Measurements from ENCODE around the gene SCTR. TPM values are rescaled to one million over a fixed set of nuclear protein-coding genes. Genes with fewer than 3 reads are reported as not detected.

SCTR gene
- total RNA-seq, 4 donors from 2014 or later: not detected

DNA sequence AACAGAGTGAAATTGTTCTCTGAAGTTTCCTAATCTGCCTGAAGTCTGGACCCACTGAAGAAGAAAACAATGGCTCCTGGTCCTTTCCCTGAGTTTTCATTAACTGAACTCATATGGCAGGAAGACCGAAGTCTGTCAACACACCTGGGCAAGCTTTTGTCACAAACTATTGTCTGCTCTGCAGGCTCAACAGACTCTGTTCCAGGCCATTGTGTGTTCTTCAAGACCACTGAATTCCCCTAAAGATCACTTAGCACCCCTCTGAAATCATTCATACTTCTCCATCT, 99.2 kb downstream of the SCTR start:
- intact Hi-C loops (cut with DNase I): no loop called here
- Histone ChIP-seq H3K36me3 (no peaks in the 10 kb centered on the region), H3K27ac (no peak overlapping the region), H3K4me1 (peaks cover 18 to 39% (median 22%) of the 10 kb centered on the region in 3 donors), H3K4me3 (no peak overlapping the region), H3K9me3 (peaks cover 0 to 4% (median 0%) of the 10 kb centered on the region in 3 donors), H3K27me3 (no peaks in the 10 kb centered on the region)
- no peak for DNase-seq
- TF ChIP-seq POLR2A (IDR thresholded peaks at IDR 0.05): no peak
- TF ChIP-seq, protein P1, sequence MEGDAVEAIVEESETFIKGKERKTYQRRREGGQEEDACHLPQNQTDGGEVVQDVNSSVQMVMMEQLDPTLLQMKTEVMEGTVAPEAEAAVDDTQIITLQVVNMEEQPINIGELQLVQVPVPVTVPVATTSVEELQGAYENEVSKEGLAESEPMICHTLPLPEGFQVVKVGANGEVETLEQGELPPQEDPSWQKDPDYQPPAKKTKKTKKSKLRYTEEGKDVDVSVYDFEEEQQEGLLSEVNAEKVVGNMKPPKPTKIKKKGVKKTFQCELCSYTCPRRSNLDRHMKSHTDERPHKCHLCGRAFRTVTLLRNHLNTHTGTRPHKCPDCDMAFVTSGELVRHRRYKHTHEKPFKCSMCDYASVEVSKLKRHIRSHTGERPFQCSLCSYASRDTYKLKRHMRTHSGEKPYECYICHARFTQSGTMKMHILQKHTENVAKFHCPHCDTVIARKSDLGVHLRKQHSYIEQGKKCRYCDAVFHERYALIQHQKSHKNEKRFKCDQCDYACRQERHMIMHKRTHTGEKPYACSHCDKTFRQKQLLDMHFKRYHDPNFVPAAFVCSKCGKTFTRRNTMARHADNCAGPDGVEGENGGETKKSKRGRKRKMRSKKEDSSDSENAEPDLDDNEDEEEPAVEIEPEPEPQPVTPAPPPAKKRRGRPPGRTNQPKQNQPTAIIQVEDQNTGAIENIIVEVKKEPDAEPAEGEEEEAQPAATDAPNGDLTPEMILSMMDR (IDR thresholded peaks at IDR 0.05): no peak
- 86 to 100% methylated on average over 1 of the region's 1 CpG for WGBS, 2 donors

DNA sequence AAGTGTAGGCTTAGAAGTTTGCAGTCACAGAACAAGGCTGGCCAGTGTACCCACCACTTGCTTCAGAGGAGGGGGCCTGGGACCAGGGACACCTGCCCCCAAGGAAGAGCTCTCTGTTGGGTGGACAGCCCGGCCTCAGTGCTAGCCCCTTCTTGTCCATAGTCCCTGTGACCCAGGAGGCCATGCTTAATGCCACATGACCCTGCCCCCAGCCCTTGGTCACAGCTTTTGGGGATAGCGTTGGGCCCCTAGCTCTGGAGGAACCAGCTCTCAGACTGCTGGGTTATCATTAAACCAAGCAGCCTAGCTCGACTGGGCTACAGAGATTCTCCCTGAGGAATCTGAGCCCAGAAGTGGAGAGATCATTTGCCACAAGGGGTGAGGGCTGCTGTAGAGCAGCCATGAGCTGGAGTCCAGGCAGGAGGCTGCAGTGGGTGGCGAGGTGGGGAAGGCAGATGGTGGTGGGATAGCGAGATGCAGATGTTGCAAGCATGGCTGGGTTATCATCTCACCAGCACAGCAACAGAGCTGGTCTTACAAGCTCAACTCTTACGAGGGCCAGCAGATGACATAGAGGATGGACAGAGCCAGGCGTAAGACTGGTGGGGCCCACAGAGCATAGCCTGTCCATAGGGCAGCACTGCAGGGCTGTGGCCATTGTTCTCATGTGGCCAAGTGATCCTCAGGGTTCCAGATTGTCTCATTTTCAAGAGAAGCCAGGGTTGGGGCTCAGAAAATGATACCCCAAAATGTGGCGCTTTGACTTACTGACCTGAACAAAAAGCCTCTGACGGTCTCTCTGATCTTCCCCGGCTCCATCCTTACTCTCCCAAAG, 99.8 kb downstream of the SCTR start:
- intact Hi-C loops (cut with DNase I): no loop called here
- peaks cover 15 to 33% (median 18%) of the 10 kb centered on the region in 3 donors for H3K4me1 ChIP-seq
- H3K36me3 ChIP-seq: no peaks in the 10 kb centered on the region
- H3K4me3 ChIP-seq: no peak overlapping the region
- no peak overlapping the region for H3K27ac ChIP-seq
- no peak for DNase-seq
- H3K9me3 ChIP-seq: peaks cover 0 to 4% (median 0%) of the 10 kb centered on the region in 3 donors
- WGBS, 2 donors: 84 to 91% methylated on average over 7 to 9 of the region's 10 CpGs
- TF ChIP-seq, protein P1 (IDR thresholded peaks at IDR 0.05): no peak
- no peak for TF ChIP-seq POLR2A (IDR thresholded peaks at IDR 0.05)
- H3K27me3 ChIP-seq: no peaks in the 10 kb centered on the region

DNA sequence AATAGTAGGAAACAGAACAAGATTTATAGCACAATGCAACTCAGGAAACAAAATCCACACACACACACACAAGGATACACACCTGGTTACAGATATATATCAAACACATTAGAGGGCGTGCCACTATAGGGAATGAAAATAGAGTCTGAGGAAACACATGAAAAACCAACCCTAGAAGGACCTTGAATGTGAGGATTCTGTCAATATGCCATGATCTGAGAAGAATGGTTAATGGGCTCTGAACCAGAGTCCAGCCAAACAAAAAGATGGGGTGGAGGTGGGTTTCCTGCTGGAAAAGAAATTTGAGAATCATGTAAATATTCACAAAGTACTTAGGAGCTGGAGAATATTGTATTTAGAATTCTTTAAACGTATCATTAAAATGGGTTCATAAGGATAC, 100.5 kb downstream of the SCTR start:
- H3K27me3 ChIP-seq: no peaks in the 10 kb centered on the region
- H3K4me3 ChIP-seq: no peak overlapping the region
- H3K36me3 ChIP-seq: no peaks in the 10 kb centered on the region
- WGBS, 2 donors: 81 to 86% methylated on average over 2 of the region's 2 CpGs
- peaks cover 0 to 4% (median 0%) of the 10 kb centered on the region in 3 donors for H3K9me3 ChIP-seq
- peaks cover 15 to 26% (median 18%) of the 10 kb centered on the region in 3 donors for H3K4me1 ChIP-seq
- no peak for DNase-seq
- intact Hi-C loops (cut with DNase I): no loop called here
- no peak overlapping the region for H3K27ac ChIP-seq
- TF ChIP-seq, protein P1 (IDR thresholded peaks at IDR 0.05): no peak
- TF ChIP-seq POLR2A (IDR thresholded peaks at IDR 0.05): no peak

DNA sequence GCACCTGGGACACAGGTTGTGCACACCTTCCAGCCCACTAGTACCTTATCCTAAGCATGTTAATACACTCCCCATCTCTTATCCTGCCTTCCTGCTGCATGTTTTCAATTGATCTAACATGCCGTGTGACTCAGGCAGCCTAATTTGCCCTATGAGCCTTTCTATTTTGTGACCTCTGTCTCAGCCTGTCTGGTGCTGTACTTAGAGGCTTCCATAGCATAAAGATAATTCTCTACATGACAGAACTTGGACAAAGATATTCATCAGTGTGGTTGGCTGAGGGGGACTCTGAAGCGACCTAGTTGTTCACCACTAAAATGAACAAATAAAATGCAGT, 101.2 kb downstream of the SCTR start:
- Histone ChIP-seq H3K27me3 (no peaks in the 10 kb centered on the region), H3K27ac (no peak overlapping the region), H3K36me3 (no peaks in the 10 kb centered on the region), H3K4me1 (peaks cover 15 to 22% (median 18%) of the 10 kb centered on the region in 3 donors), H3K9me3 (peaks cover 0 to 4% (median 0%) of the 10 kb centered on the region in 3 donors), H3K4me3 (no peak overlapping the region)
- no peak for DNase-seq
- intact Hi-C loops (cut with DNase I): no loop called here
- 51 to 53% methylated on average over 2 of the region's 2 CpGs for WGBS, 2 donors
- TF ChIP-seq POLR2A (IDR thresholded peaks at IDR 0.05): no peak
- TF ChIP-seq, protein P1 (IDR thresholded peaks at IDR 0.05): no peak

DNA sequence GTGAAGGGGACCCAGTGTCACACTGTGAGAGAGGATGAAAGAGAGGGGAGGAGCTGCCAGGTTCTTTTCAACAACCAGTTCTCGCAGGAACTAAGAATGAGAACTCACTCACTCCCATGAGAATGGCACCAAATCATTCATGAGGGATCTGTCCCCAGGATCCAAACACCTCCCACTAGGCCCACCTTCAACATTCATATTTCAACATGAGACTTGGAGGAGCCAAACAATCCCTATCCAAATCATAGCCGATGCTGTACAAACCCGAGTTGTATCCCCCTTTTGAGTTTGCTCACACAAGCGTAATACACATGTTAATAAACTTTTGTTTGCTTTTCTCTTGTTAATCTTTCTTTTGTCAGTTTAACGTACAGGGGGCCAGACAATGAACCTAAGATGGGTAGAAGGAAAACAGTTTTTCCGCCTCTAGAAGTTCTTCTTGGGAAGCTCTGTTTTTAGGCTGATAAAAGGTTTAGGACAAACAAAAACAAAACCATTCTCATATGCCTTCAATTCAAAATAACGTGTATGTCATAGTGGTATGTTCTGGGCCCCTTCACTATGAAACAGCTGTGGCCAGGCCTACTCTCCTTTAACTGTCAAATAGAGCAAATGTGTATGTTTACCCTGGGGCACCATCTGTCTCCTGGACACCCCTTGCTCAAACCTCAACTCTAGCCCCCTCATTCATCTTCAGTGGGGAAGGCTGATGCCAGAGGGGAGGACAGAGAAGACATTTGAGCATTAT, 101.7 kb downstream of the SCTR start:
- H3K27me3 ChIP-seq: no peaks in the 10 kb centered on the region
- TF ChIP-seq, protein P1 (IDR thresholded peaks at IDR 0.05): no peak
- TF ChIP-seq POLR2A (IDR thresholded peaks at IDR 0.05): no peak
- intact Hi-C loops (cut with DNase I): no loop called here
- no peak overlapping the region for H3K4me3 ChIP-seq
- H3K9me3 ChIP-seq: peaks cover 0 to 4% (median 0%) of the 10 kb centered on the region in 3 donors
- peaks cover 15 to 19% (median 18%) of the 10 kb centered on the region in 3 donors for H3K4me1 ChIP-seq
- DNase-seq: no peak
- WGBS, 2 donors: 62 to 65% methylated on average over 7 of the region's 7 CpGs
- H3K27ac ChIP-seq: no peak overlapping the region
- no peaks in the 10 kb centered on the region for H3K36me3 ChIP-seq
